Body of pancreas (tissue), 4 donors: Measurements from ENCODE around the gene DSCAM. TPM values are rescaled to one million over a fixed set of nuclear protein-coding genes. Genes with fewer than 3 reads are reported as not detected.

ENCODE experiments used
- microRNA-seq, 2 donors: library from miRNA; unstranded; fragments of <30 nt; microRNA quantifications; one replicate each; pipeline ENCODE4, GENCODE V29; 2016; ENCODE audit warnings: borderline number of aligned reads in 2 of 2, borderline replicate concordance in 2 of 2
- small RNA-seq: library from RNA; depleted of rRNA; stranded (forward); fragments of <200 nt; gene quantifications from one replicate; pipeline ENCODE3, GENCODE V24; 2016
- total RNA-seq, 2 donors: library from RNA; depleted of rRNA; stranded (reverse); fragments of >200 nt; gene quantifications; one replicate each; pipeline ENCODE4 v1.1.0, GENCODE V29; 2016

DSCAM gene
- total RNA-seq, 2 donors from 2014 or later: 0.26 TPM; not detected in 1

Small RNA genes within 50 kb of the gene (microRNA-seq; reads per million reads assigned to microRNA genes)
- 0 reads per million in 2 donors for gene MIR4760

Small RNA genes within 50 kb of the gene (small RNA-seq; reads per million reads assigned to genes)
- gene MIR4760 (not detected), gene RF00432 (not detected)
